GM20000 (cell line): ENCODE results near the gene CCDC102B.

ENCODE experiments used
- DNase-seq: peaks from one replicate; pipeline ENCODE4 v3.0.0; 2012; ENCODE audit warnings: low spot score
- TF ChIP-seq, protein P1 (sequence below): IDR thresholded peaks from 2 replicates; pipeline ENCODE4 v1.5.1; 2012; ENCODE audit warnings: mild to moderate bottlenecking, control low read depth; ENCODE audit errors: extremely low read depth, missing control alignments

CCDC102B gene

GRCh38 chr18:68944330-68944729, 146.4 kb downstream of the CCDC102B start:
- no peak for DNase-seq
- TF ChIP-seq, protein P1, sequence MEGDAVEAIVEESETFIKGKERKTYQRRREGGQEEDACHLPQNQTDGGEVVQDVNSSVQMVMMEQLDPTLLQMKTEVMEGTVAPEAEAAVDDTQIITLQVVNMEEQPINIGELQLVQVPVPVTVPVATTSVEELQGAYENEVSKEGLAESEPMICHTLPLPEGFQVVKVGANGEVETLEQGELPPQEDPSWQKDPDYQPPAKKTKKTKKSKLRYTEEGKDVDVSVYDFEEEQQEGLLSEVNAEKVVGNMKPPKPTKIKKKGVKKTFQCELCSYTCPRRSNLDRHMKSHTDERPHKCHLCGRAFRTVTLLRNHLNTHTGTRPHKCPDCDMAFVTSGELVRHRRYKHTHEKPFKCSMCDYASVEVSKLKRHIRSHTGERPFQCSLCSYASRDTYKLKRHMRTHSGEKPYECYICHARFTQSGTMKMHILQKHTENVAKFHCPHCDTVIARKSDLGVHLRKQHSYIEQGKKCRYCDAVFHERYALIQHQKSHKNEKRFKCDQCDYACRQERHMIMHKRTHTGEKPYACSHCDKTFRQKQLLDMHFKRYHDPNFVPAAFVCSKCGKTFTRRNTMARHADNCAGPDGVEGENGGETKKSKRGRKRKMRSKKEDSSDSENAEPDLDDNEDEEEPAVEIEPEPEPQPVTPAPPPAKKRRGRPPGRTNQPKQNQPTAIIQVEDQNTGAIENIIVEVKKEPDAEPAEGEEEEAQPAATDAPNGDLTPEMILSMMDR = no peak

- no peak for DNase-seq
- TF ChIP-seq, protein P1 = no peak
These were observed 146.9 kb downstream of the CCDC102B start for GRCh38 chr18:68944826-68945225.

DNA sequence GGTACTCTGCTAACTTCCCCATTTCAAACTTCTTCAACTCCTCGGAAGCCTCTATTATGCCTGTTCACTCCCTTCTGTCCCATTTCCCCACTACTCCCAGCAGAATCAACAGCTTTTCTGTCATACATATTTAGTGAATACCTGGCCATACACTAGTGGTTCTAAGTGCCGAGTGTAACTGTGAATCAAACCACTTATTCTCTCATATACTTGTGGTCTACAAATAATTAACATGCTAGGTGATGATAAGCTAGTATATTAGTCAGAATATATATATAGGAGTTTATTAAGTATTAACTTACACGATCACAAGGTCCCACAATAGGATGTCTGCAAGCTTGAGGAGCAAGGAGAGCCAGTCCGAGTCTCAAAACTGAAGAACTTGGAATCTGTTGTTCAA, 150.7 kb downstream of the CCDC102B start:
- TF ChIP-seq, protein P1 = no peak
- no peak for DNase-seq

- TF ChIP-seq, protein P1 = no peak
- DNase-seq = no peak
These were observed 156.9 kb downstream of the CCDC102B start for GRCh38 chr18:68954738-68955137.

- TF ChIP-seq, protein P1 = no peak
These were observed 158.8 kb downstream of the CCDC102B start for GRCh38 chr18:68956650-68957049.

DNA sequence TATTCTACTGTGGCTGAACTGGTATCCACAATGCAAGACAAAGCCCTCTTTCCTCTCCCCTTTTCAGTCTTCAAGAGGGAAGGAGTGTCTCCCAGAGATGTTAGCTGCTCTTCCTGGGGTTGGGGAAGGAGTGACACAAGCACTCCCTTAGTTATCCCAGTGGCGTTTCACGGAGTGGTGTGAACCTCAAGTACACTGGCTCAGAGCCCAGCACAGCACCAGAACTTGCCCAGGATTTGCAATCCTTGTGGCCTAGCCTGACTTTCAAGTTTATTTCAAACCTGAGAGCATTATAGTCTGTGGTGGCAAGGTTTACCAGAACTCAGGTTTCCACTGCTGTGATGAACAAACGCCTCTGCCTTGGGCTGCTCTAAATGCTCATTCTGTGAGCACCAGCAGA, 162.5 kb downstream of the CCDC102B start:
- TF ChIP-seq, protein P1 = no peak
- no peak for DNase-seq

More at GRCh38 chr18:68956650-68957049, 158.8 kb downstream of the CCDC102B start:
- DNase-seq = no peak

DNA sequence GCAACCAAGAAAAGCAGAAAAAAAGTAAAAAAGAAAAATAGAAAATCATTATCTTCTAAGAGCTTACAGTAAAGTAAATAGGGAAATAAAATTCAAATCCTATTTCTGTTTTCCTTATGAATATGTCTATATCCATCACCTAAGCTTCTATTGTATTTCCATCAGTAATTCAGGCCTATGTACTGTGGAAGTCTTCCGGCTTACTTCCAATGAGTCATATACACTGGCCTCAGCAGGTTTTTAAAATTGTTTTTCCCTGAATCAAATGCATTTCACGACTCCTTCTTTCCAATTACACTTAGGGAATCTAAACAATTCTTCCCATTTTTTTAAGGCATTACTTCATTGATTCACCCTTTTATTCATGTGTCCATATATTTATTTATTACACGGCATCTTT, 164.7 kb downstream of the CCDC102B start:
- TF ChIP-seq, protein P1 = no peak
- DNase-seq = no peak

- TF ChIP-seq, protein P1 = no peak
- no peak for DNase-seq
These were observed 167.9 kb downstream of the CCDC102B start for GRCh38 chr18:68965817-68966216.
